Neuronal stem cell (in vitro differentiated cells): ENCODE data around the gene CLSTN3.

Source experiments
- DNase-seq: peaks from one replicate; pipeline ENCODE4 v3.0.0-alpha.2; 2013; ENCODE audit warnings: low spot score
- H2AFZ ChIP-seq: one replicate; pipeline ENCODE4 v1.6.1; 2013; ENCODE audit warnings: mild to moderate bottlenecking, low read length, inconsistent platforms
- H2AK5ac ChIP-seq: 2 replicates; pipeline ENCODE4 v1.6.1; 2013; ENCODE audit warnings: low read depth, mild to moderate bottlenecking, inconsistent platforms, low read length, moderate library complexity, mixed read lengths
- H2BK120ac ChIP-seq: 2 replicates; pipeline ENCODE4 v1.6.1; 2013; ENCODE audit warnings: low read depth, mild to moderate bottlenecking, inconsistent platforms, low read length, moderate library complexity, mixed read lengths
- H2BK12ac ChIP-seq: one replicate; pipeline ENCODE4 v1.6.1; 2013; ENCODE audit warnings: low read length, inconsistent platforms
- H2BK15ac ChIP-seq: 2 replicates; pipeline ENCODE4 v1.6.1; 2013; ENCODE audit warnings: mild to moderate bottlenecking, low read length, inconsistent platforms, mixed read lengths
- H2BK5ac ChIP-seq: one replicate; pipeline ENCODE4 v1.6.1; 2013; ENCODE audit warnings: inconsistent platforms, mild to moderate bottlenecking, low read length, moderate library complexity
- H3K14ac ChIP-seq: one replicate; pipeline ENCODE4 v1.6.1; 2013; ENCODE audit warnings: low read length, inconsistent platforms
- H3K18ac ChIP-seq: 2 replicates; pipeline ENCODE4 v1.6.1; 2013; ENCODE audit warnings: low read length, inconsistent platforms
- H3K23ac ChIP-seq: 2 replicates; pipeline ENCODE4 v1.6.1; 2013; ENCODE audit warnings: low read depth, mild to moderate bottlenecking, mixed read lengths, low read length, inconsistent platforms; ENCODE audit not compliant: poor library complexity
- H3K27ac ChIP-seq: replicated peaks from 3 replicates; pipeline ENCODE4 v1.5.1; 2013; ENCODE audit warnings: low read length, inconsistent platforms
- H3K27me3 ChIP-seq, 3 experiments: 2 replicates each; pipeline ENCODE4 v1.6.1; 2013; ENCODE audit warnings: low read length in 3 of 3, mild to moderate bottlenecking in 2 of 3, inconsistent platforms in 1 of 3, low read depth in 1 of 3, mixed read lengths in 1 of 3, moderate library complexity in 1 of 3; ENCODE audit not compliant: control insufficient read depth in 3 of 3, insufficient read depth in 3 of 3
- H3K36me3 ChIP-seq, 2 donors: replicated peaks in 1 of 2; 2 replicates each; pipeline ENCODE4 v1.6.1; 2013; ENCODE audit warnings: low read length in 2 of 2; ENCODE audit not compliant: control insufficient read depth in 2 of 2, insufficient read depth in 2 of 2
- H3K4ac ChIP-seq: 2 replicates; pipeline ENCODE4 v1.6.1; 2013; ENCODE audit warnings: inconsistent platforms, mild to moderate bottlenecking, low read length, moderate library complexity
- H3K4me1 ChIP-seq, 2 donors: 1 replicate in 1 of 2; 2 replicates in 1 of 2; pipeline ENCODE4 v1.6.1; 2013; ENCODE audit warnings: low read length in 2 of 2, low read depth in 1 of 2; ENCODE audit not compliant: control insufficient read depth in 2 of 2, insufficient read depth in 1 of 2
- H3K4me2 ChIP-seq: one replicate; pipeline ENCODE4 v1.6.1; 2013; ENCODE audit warnings: mild to moderate bottlenecking, low read length, inconsistent platforms; ENCODE audit not compliant: insufficient read depth, poor library complexity, severe bottlenecking
- H3K4me3 ChIP-seq, 2 donors: 2 replicates each; pipeline ENCODE4 v1.5.1; 2013; ENCODE audit warnings: low read length in 2 of 2, mild to moderate bottlenecking in 2 of 2, inconsistent platforms in 1 of 2, moderate library complexity in 1 of 2
- H3K79me1 ChIP-seq: one replicate; pipeline ENCODE4 v1.6.1; 2013; ENCODE audit warnings: low read depth, mild to moderate bottlenecking, inconsistent platforms, low read length, moderate library complexity
- H3K9ac ChIP-seq: one replicate; pipeline ENCODE4 v1.6.1; 2013; ENCODE audit warnings: mild to moderate bottlenecking, low read depth, low read length, inconsistent platforms; ENCODE audit not compliant: poor library complexity
- H3K9me3 ChIP-seq, 2 donors: replicated peaks in 1 of 2; 2 replicates each; pipeline versions ENCODE3 to v1.6.1; 2013; ENCODE audit warnings: low read length in 2 of 2, mild to moderate bottlenecking in 2 of 2, inconsistent platforms in 1 of 2, low read depth in 1 of 2, mixed read lengths in 1 of 2, moderate library complexity in 1 of 2; ENCODE audit not compliant: control insufficient read depth in 2 of 2, insufficient read depth in 1 of 2
- H4K8ac ChIP-seq: one replicate; pipeline ENCODE4 v1.6.1; 2013; ENCODE audit warnings: low read depth, mild to moderate bottlenecking, inconsistent platforms, low read length, moderate library complexity
- H4K91ac ChIP-seq: one replicate; pipeline ENCODE4 v1.6.1; 2013; ENCODE audit warnings: low read length, low read depth, mild to moderate bottlenecking, inconsistent platforms; ENCODE audit not compliant: poor library complexity
- WGBS, 2 donors: extraction: QIAGEN DNeasy Blood & Tissue Kit; methylation state at CpG; one replicate each; pipeline ENCODE4 v1.1.7; 2013; ENCODE audit warnings: missing lambda C conversion rate in 2 of 2, mixed read lengths in 1 of 2; ENCODE audit not compliant: insufficient read length in 2 of 2, insufficient replicate concordance in 1 of 2; ENCODE audit errors: extremely low coverage in 2 of 2; 5-methylcytosine and 5-hydroxymethylcytosine counted together

CLSTN3 gene

GRCh38 chr12:7142056-7142644 lies 12.0 kb downstream of the CLSTN3 start:
- Histone ChIP-seq H3K23ac (no peak overlapping the region), H4K91ac (no peak overlapping the region), H3K18ac (no peak overlapping the region), H3K9ac (no peak overlapping the region), H2BK5ac (no peak overlapping the region), H3K36me3 (peaks cover 6 to 69% of the 10 kb centered on the region in 2 donors), H3K27me3 (no peaks in the 10 kb centered on the region), H3K27ac (no peak overlapping the region), H2BK15ac (no peak overlapping the region), H2BK12ac (no peak overlapping the region), H2AFZ (no peak overlapping the region), H2BK120ac (no peak overlapping the region), H3K4me3 (no peak overlapping the region), H3K4ac (no peak overlapping the region), H3K4me1 (no peaks in the 10 kb centered on the region), H3K4me2 (no peak overlapping the region), H4K8ac (no peak overlapping the region), H3K9me3 (no peaks in the 10 kb centered on the region), H2AK5ac (no peak overlapping the region), H3K79me1 (no peaks in the 10 kb centered on the region), H3K14ac (no peak overlapping the region)
- peak; percentile 39 for DNase-seq
- no CpG with 5 or more reads among the region's 5 CpGs for WGBS, 2 donors

- Histone ChIP-seq H2BK15ac (no peak overlapping the region), H2BK120ac (no peak overlapping the region), H3K27ac (no peak overlapping the region), H3K36me3 (peaks cover 4 to 61% of the 10 kb centered on the region in 2 donors), H3K14ac (no peak overlapping the region), H3K9me3 (no peaks in the 10 kb centered on the region), H3K23ac (peak overlapping the region; percentile 34), H3K79me1 (no peaks in the 10 kb centered on the region), H4K91ac (no peak overlapping the region), H2BK5ac (peak overlapping the region; percentile 49), H3K4ac (no peak overlapping the region), H3K27me3 (no peaks in the 10 kb centered on the region), H3K4me2 (no peak overlapping the region), H3K9ac (no peak overlapping the region), H3K4me1 (no peaks in the 10 kb centered on the region), H2AFZ (no peak overlapping the region), H3K18ac (no peak overlapping the region), H4K8ac (no peak overlapping the region), H2AK5ac (no peak overlapping the region), H2BK12ac (no peak overlapping the region), H3K4me3 (no peak overlapping the region)
- whole genome bisulfite sequencing, 2 donors, result no CpG with 5 or more reads among the region's 18 CpGs
- no peak for DNase-seq
Observed at GRCh38 chr12:7142809-7143465, 12.8 kb downstream of the CLSTN3 start.

- no peak overlapping the region for H2AK5ac ChIP-seq
- no peaks in the 10 kb centered on the region for H3K4me1 ChIP-seq
- no peak overlapping the region for H3K4ac ChIP-seq
- H2BK120ac ChIP-seq, result no peak overlapping the region
- H3K4me2 ChIP-seq, result no peak overlapping the region
- no peak overlapping the region for H2BK12ac ChIP-seq
- no peak overlapping the region for H3K23ac ChIP-seq
- peaks cover 4 to 62% of the 10 kb centered on the region in 2 donors for H3K36me3 ChIP-seq
- H2BK5ac ChIP-seq, result no peak overlapping the region
- no peak overlapping the region for H4K91ac ChIP-seq
- DNase-seq, result no peak
- H3K18ac ChIP-seq, result no peak overlapping the region
- no peak overlapping the region for H3K9ac ChIP-seq
- H3K27ac ChIP-seq, result no peak overlapping the region
- H3K14ac ChIP-seq, result no peak overlapping the region
- H4K8ac ChIP-seq, result no peak overlapping the region
- no peaks in the 10 kb centered on the region for H3K9me3 ChIP-seq
- no peak overlapping the region for H3K4me3 ChIP-seq
- H3K27me3 ChIP-seq, result no peaks in the 10 kb centered on the region
- H3K79me1 ChIP-seq, result no peaks in the 10 kb centered on the region
- H2BK15ac ChIP-seq, result no peak overlapping the region
- WGBS, 2 donors, result no CpG with 5 or more reads among the region's 7 CpGs
- no peak overlapping the region for H2AFZ ChIP-seq
Observed at GRCh38 chr12:7143564-7143963, 13.4 kb downstream of the CLSTN3 start.

- H3K9me3 ChIP-seq, result no peaks in the 10 kb centered on the region
- H2BK12ac ChIP-seq, result no peak overlapping the region
- H2BK5ac ChIP-seq, result no peak overlapping the region
- H3K4me3 ChIP-seq, result peak overlapping the region in 1 of 2 donors; percentile 51
- no peak overlapping the region for H3K4ac ChIP-seq
- DNase-seq, result no peak
- no peak overlapping the region for H2AK5ac ChIP-seq
- H2BK120ac ChIP-seq, result no peak overlapping the region
- no CpG with 5 or more reads among the region's 11 CpGs for WGBS, 2 donors
- no peaks in the 10 kb centered on the region for H3K27me3 ChIP-seq
- peaks cover 1 to 67% of the 10 kb centered on the region in 2 donors for H3K36me3 ChIP-seq
- no peak overlapping the region for H4K8ac ChIP-seq
- no peak overlapping the region for H3K14ac ChIP-seq
- H2AFZ ChIP-seq, result no peak overlapping the region
- H3K9ac ChIP-seq, result no peak overlapping the region
- no peak overlapping the region for H3K27ac ChIP-seq
- H3K4me1 ChIP-seq, result no peaks in the 10 kb centered on the region
- H3K4me2 ChIP-seq, result no peak overlapping the region
- no peak overlapping the region for H4K91ac ChIP-seq
- no peak overlapping the region for H3K18ac ChIP-seq
- H3K79me1 ChIP-seq, result no peaks in the 10 kb centered on the region
- H2BK15ac ChIP-seq, result no peak overlapping the region
- no peak overlapping the region for H3K23ac ChIP-seq
Observed at GRCh38 chr12:7144414-7145120, 14.4 kb downstream of the CLSTN3 start.
